Sigmoid colon (tissue), 7 donors: ENCODE measurements around the gene MAP2K2. TPM values are rescaled to one million over a fixed set of nuclear protein-coding genes. Genes with fewer than 3 reads are reported as not detected.
"Not testable (repeated sequence)": the region's sequence is repeated elsewhere in the genome, so short reads cannot be mapped to it uniquely, and the experiment has no call there.

Experiments used
- DNase-seq: peaks from one replicate; pipeline ENCODE4 v3.0.0-alpha.2; 2019
- H3K27ac ChIP-seq, 4 donors: fragments of 200-600 bp; sonication (generic); one replicate each; pipeline ENCODE4 v1.5.1; 2016 to 2019; ENCODE audit warnings: mild to moderate bottlenecking in 1 of 4
- H3K27me3 ChIP-seq, 3 donors: fragments of 200-600 bp; sonication (generic); one replicate each; pipeline ENCODE4 v1.5.1; 2019; ENCODE audit warnings: mild to moderate bottlenecking in 1 of 3
- H3K36me3 ChIP-seq, 4 donors: fragments of 200-600 bp; sonication (generic); one replicate each; pipeline ENCODE4 v1.5.1; 2016 to 2019
- H3K4me1 ChIP-seq, 4 donors: fragments of 200-600 bp; sonication (generic); one replicate each; pipeline ENCODE4 v1.5.1; 2017 to 2019
- H3K4me3 ChIP-seq, 4 donors: fragments of 200-600 bp; sonication (generic); one replicate each; pipeline ENCODE4 v1.5.1; 2017 to 2019; ENCODE audit warnings: mild to moderate bottlenecking in 2 of 4, moderate library complexity in 1 of 4
- H3K9me3 ChIP-seq, 4 donors: fragments of 200-600 bp in 3 of 4; sonication (generic) in 3 of 4; one replicate each; pipeline versions ENCODE4 v1.5.1 to v1.6.1; 2013 to 2019
- EP300 ChIP-seq, 4 donors: sonication (generic); formaldehyde crosslinking; IDR thresholded peaks; one replicate each; pipeline ENCODE4 v1.6.1; 2017; ENCODE audit warnings: antibody characterized with exemption in 4 of 4
- POLR2A ChIP-seq, 2 donors: fragments of 450-650 bp; IDR thresholded peaks; one replicate each; pipeline ENCODE4 v1.6.1; 2016; ENCODE audit warnings: antibody characterized with exemption in 2 of 2, mild to moderate bottlenecking in 2 of 2, moderate library complexity in 2 of 2
- POLR2AphosphoS5 ChIP-seq, 4 donors: sonication (generic); formaldehyde crosslinking; IDR thresholded peaks; one replicate each; pipeline ENCODE4 v1.6.1; 2017; ENCODE audit warnings: antibody characterized with exemption in 4 of 4
- WGBS, 2 donors: extraction: QIAGEN DNeasy Blood & Tissue Kit; methylation state at CpG; one replicate each; pipeline ENCODE4 v1.1.7; 2013; 5-methylcytosine and 5-hydroxymethylcytosine counted together
- intact Hi-C: fragments of 100-400 bp; cut with DNase I; formaldehyde crosslinking; loops from one replicate; pipeline ENCODE4 v1.15.1; 2023
- polyA plus RNA-seq, 3 donors: library from polyadenylated mRNA; stranded (reverse); fragments of 200-250 nt; gene quantifications; one replicate each; pipeline ENCODE4 v1.2.3, GENCODE V29; 2013
- total RNA-seq, 4 donors: library from RNA; depleted of rRNA; stranded (reverse); fragments of >200 nt; gene quantifications; one replicate each; pipeline ENCODE4 v1.1.0, GENCODE V29; 2016
- TF ChIP-seq, protein P1 (sequence below), 4 experiments: fragments of 450-650 bp in 3 of 4; fragments of 200-600 bp in 1 of 4; IDR thresholded peaks; one replicate each; pipeline ENCODE4 v1.5.1; 2016 to 2019; ENCODE audit warnings: antibody characterized with exemption in 4 of 4, mild to moderate bottlenecking in 3 of 4, moderate library complexity in 2 of 4
- donor health status: healthy with polysubstance abuse.
- donor health status: Bipolar disorder and iron deficiency.
- donor health status: healthy.

MAP2K2 gene
- total and polyA plus RNA-seq, 7 donors, result 48.2 to 278 (median 76.4) TPM

DNA sequence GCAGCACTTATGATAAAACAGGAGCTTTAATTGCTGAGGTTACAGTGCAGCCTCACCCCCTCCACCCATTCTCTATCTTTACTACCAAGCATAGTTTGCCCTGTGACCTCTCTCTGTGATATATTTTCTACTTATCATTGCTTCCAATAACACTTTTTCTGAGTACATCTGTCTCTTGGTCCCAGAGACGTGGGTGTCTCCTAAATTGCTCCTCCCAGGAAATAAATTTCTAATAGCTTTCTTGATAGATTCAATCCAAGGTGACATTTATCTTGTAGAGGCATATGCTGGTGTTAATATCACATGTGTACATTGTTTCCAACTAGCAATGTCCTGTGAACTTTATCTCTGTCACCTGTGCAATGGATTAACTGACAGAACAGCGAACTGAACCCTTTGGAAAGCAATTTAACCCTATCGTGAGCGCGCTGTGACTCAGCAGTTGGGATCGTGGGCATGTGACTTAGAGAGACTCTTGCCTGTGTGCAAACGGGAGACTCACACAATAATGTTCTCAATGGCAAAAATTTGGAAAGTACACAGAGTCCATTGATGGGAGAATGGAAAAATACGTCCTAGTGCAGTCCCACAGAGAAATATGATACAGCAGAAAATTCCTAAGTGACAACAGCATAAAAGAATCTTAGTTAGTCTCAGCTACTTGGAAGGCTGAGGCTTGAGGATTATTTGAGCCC lies 7.0 kb upstream of the MAP2K2 start:
- Histone ChIP-seq H3K4me3 (no peak overlapping the region), H3K27ac (peak overlapping the region in 3 of 4 donors; percentile 31 to 54 (median 34)), H3K27me3 (peaks cover 0 to 6% (median 0%) of the 10 kb centered on the region in 3 donors), H3K4me1 (no peaks in the 10 kb centered on the region), H3K36me3 (no peaks in the 10 kb centered on the region), H3K9me3 (no peaks in the 10 kb centered on the region)
- WGBS, 2 donors, result 8 to 51% methylated on average over 8 of the region's 8 CpGs
- DNase-seq, result no peak
- TF ChIP-seq EP300 (IDR thresholded peaks at IDR 0.05), result peak in 1 of 4 donors; percentile 27
- TF ChIP-seq, protein P1, sequence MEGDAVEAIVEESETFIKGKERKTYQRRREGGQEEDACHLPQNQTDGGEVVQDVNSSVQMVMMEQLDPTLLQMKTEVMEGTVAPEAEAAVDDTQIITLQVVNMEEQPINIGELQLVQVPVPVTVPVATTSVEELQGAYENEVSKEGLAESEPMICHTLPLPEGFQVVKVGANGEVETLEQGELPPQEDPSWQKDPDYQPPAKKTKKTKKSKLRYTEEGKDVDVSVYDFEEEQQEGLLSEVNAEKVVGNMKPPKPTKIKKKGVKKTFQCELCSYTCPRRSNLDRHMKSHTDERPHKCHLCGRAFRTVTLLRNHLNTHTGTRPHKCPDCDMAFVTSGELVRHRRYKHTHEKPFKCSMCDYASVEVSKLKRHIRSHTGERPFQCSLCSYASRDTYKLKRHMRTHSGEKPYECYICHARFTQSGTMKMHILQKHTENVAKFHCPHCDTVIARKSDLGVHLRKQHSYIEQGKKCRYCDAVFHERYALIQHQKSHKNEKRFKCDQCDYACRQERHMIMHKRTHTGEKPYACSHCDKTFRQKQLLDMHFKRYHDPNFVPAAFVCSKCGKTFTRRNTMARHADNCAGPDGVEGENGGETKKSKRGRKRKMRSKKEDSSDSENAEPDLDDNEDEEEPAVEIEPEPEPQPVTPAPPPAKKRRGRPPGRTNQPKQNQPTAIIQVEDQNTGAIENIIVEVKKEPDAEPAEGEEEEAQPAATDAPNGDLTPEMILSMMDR (IDR thresholded peaks at IDR 0.05), result no peak
- peak in 1 of 4 donors; percentile 11 for TF ChIP-seq POLR2AphosphoS5 (IDR thresholded peaks at IDR 0.05)
- no peak for TF ChIP-seq POLR2A (IDR thresholded peaks at IDR 0.05)
- intact Hi-C loops, result no loop called here

DNA sequence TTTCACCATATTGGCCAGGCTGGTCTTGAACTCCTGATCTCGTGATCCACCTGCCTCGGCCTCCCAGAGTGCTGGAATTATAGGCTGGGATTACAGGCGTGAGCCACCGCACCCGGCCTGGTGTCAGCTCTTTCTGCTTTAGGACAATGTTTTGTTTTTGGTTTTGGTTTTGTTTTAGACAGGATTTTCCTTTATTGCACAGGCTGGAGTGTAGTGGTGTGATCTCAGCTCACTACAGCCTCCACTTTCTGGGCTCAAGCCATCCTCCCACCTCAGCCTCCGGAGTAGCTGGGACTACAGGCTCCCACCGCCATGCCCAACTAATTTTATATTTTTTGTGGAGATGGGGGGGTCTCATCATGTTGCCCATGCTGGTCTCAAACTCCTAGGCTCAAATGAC lies 5.1 kb upstream of the MAP2K2 start:
- H3K9me3 ChIP-seq, DNase-seq, H3K36me3 ChIP-seq, H3K4me3 ChIP-seq, H3K4me1 ChIP-seq, H3K27me3 ChIP-seq, H3K27ac ChIP-seq, intact Hi-C loops: not testable (repeated sequence)
- WGBS, 2 donors, result 73 to 88% methylated on average over 7 of the region's 7 CpGs

DNA sequence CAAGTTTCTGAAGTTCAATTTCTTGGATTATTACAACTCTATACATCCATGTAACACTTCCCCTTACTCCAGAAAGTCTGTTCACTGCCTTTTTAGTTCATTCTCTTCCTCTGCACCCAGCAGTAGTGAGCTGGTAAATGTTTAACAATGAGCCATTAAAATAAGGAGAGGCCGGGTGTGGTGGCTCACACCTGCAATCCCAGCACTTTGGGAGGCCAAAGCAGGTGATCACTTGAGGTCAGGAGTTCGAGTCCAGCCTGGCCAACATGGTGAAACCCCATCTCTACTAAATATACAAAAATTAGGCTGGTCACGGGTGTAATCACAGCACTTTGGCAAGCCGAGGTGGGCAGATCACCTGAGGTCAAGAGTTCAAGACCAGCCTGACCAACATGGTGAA lies 3.4 kb upstream of the MAP2K2 start:
- 37 to 69% methylated on average over 4 of the region's 4 CpGs for WGBS, 2 donors
- H3K9me3 ChIP-seq, H3K27ac ChIP-seq, H3K27me3 ChIP-seq, DNase-seq, H3K4me3 ChIP-seq, intact Hi-C loops, H3K36me3 ChIP-seq: not testable (repeated sequence)
- peaks cover 0 to 19% (median 17%) of the 10 kb centered on the region in 4 donors for H3K4me1 ChIP-seq

DNA sequence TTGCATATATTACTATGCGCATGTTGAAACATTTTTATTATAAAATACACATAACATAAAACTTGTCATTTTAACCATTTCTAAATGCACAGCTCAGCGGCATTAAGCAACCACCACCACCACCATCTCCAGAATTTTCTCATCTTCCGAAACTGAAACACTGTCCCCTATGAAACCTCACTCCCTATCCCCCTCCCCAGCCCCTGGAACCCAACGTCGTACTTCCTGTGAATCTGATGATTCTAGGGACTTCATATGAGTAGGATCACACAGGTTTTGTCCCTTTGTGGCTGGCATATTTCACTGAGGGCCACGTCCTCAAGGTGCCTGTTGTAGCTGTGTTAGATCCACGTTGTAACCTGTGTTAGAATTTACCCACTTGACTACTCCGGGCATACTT lies 716 bp upstream of the MAP2K2 start:
- Histone ChIP-seq H3K9me3 (no peaks in the 10 kb centered on the region), H3K4me1 (peaks cover 0 to 34% (median 32%) of the 10 kb centered on the region in 4 donors), H3K4me3 (peak overlapping the region; percentile 84 to 98 (median 96)), H3K27ac (peak overlapping the region; percentile 73 to 86 (median 80)), H3K36me3 (peaks cover 0 to 9% (median 0%) of the 10 kb centered on the region in 4 donors), H3K27me3 (peaks cover 0 to under 1% (median 0%) of the 10 kb centered on the region in 3 donors)
- 52 to 58% methylated on average over 8 of the region's 8 CpGs for WGBS, 2 donors
- TF ChIP-seq POLR2AphosphoS5 (IDR thresholded peaks at IDR 0.05) (no peak), POLR2A (IDR thresholded peaks at IDR 0.05) (no peak), EP300 (IDR thresholded peaks at IDR 0.05) (no peak)
- TF ChIP-seq, protein P1 (IDR thresholded peaks at IDR 0.05), result no peak
- intact Hi-C loops, result loop anchor here (2.0 to 5.0 kb wide), 2 partner anchors 46 to 137 kb away; partner anchors contain the start of gene EEF2
- DNase-seq, result no peak

DNA sequence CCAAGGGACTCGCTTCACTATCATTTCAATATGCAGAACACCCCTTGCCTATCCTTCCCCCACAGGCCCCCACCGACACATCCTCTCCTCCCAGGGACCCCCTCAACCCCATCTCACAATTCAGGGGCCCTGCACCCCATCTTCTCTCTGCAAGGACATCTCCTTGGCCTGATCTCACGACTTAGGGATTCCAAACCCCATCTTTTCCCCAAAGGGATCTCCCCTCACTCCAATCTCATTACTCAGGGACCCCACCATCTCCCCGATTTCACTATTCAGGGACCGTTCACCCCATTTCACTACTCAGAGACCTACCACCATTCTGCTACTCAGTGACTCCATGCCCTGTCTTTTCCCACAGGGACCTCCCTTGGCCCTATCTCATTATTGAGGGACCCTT lies 1.4 kb downstream of the MAP2K2 start:
- no peak for DNase-seq
- Histone ChIP-seq H3K9me3 (no peaks in the 10 kb centered on the region), H3K27me3 (no peaks in the 10 kb centered on the region), H3K4me1 (peaks cover 0 to 34% (median 32%) of the 10 kb centered on the region in 4 donors), H3K27ac (peak overlapping the region; percentile 73 to 86 (median 80)), H3K36me3 (peaks cover 0 to 19% (median 2%) of the 10 kb centered on the region in 4 donors), H3K4me3 (peak overlapping the region; percentile 84 to 98 (median 96))
- intact Hi-C loops, result loop anchor here (5.0 kb wide), 1 partner anchor 135 kb away; the partner anchor contains the start of gene EEF2
- WGBS, 2 donors, result 74 to 77% methylated on average over 5 of the region's 5 CpGs
- TF ChIP-seq, protein P1 (IDR thresholded peaks at IDR 0.05), result no peak
- TF ChIP-seq POLR2AphosphoS5 (IDR thresholded peaks at IDR 0.05) (no peak), POLR2A (IDR thresholded peaks at IDR 0.05) (no peak)
